ENCODE data around the gene MUCL1.
A peak's percentile ranks its signal among the peaks of the same experiment; 100 is the strongest.
"Not testable (repeated sequence)": the region's sequence is repeated elsewhere in the genome, so short reads cannot be mapped to it uniquely, and the experiment has no call there.

Gene MUCL1, protein sequence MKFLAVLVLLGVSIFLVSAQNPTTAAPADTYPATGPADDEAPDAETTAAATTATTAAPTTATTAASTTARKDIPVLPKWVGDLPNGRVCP

DNA sequence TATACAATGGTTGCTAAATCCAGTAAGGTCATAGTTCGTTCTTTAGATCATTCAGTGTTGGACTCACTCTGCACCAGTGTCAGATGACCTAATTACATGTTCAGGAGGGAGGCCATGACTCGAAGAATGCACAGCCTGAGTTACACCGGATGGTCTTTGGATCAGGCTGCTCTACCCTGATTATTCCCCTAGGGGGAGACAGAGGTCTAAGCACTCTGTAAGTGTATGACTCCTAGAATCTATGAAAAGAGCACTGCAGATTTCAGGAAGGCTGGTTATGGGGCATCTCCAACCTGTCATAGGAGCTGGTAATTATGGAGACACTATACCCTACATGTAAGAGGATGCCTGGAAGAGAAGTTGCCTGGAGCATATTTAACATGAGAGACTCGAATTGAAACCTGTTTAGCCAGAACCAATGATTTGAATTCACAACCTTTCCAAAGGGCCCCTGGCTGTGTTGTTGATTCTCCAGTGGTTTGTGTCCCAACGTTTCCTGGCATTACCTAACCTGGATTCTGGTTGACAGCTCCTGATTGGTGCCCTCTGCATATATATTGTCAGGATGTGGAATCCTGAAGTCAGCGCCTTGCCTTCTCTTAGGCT, at the start of gene MUCL1:
TSS of gene MUCL1 (plus strand) at position 584 of the 606 bp plus-strand sequence. CDS start 67 bp downstream, outside the sequence.
- DNase-seq (ENCODE audit: low read depth in 1 of 2, low spot score in 1 of 2) = peak; percentile 10 to 45

DNA sequence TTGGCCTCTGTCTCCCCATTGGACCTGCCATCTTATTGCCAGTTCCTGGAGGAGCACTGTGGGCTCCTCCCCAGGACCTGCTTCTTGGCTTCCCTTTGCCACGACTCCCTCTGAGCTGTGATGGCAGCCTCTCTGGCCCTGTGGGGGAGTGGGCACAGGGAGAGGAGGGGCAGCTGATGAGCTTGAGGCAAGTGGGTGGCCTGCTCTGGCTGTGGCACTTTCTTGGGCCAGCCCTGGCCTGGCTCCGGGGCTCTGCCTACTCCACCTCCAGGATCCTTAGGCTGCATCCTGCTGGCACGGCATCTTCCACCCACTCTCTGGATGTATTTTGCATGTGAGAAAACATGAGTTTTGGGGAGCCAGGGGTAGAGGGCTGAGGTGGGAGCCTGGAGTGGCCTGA, 32.6 kb upstream of the MUCL1 start:
- no peak for DNase-seq (ENCODE audit: low read depth in 1 of 2, low spot score in 1 of 2)

DNA sequence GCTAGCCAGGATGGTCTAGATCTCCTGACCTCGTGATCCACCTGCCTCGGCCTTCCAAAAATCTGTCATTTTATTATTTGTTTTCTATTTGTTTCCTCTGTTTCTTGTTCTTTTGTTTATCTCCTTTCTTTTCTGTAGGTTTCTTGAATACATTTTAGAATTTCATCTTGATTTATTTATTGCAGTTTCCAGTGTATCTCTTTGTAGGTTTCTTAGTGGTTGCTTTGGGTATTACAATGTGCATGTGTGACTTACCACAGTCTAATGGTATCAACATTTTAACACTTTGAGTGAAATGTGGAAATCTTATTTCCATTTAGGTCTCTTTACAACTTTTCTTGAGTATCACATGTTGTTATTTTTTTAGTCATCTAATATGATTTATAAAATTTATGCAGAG, 29.9 kb upstream of the MUCL1 start:
- no peak for DNase-seq (ENCODE audit: low read depth in 1 of 2, low spot score in 1 of 2)

DNA sequence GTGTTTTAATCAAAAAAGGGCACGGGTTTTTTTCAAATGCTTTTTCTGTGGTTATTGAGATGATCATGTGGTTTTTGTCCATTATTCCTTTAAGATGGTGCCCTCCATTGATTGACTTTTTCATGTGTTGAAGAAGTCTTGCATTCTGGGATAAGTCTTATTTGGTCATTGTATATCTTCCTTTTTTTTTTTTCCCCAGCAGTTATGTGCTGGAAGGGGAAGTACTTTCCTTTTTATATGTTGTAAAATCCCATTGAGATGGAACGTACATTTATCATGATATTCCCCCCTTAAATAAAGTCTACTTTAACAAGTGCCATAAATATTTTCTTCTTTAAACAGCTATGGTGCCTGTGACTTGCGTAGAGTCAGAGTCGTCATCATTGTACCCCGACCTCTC, 24.8 kb upstream of the MUCL1 start:
- no peak for DNase-seq (ENCODE audit: low read depth in 1 of 2, low spot score in 1 of 2)

DNA sequence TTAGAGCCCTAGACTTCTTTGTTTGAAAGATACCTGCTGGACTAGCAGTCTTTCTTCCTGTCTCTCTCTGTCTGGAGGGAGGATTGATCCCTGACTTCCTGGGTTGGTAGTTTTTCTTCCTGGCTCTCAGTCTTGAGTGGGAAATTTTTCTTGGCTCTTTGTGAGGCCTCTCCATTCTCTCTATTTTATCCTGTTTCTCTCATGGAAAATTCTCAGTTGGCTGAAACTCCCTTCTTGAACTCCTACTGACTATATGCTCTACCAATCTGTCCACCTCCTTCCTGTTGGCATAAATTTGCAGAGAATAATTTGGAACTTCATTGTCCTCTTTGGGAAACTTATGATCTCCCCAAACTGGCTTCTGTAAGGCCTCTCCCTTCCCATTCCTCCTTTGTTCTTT, 24.1 kb upstream of the MUCL1 start:
- no peak for DNase-seq (ENCODE audit: low read depth in 1 of 2, low spot score in 1 of 2)

DNA sequence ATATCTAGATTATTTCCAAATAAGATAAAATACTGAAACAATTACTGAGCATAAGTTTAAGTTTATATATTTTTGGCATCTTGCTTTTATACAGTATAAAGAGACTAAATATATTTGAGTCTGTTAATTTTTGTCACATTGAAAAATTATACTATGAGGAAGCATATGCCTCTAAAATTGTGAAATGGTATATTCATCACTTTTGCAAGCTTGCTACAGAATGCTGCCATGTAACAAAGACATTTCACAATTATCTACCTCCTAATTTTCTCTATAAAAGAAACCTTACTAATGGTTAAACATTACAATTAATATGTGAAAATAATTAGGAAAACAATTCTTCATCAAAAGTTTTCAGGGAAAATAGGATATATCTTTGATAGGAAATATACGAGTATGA, 22.7 kb upstream of the MUCL1 start:
- DNase-seq (ENCODE audit: low read depth in 1 of 2, low spot score in 1 of 2) = no peak

DNA sequence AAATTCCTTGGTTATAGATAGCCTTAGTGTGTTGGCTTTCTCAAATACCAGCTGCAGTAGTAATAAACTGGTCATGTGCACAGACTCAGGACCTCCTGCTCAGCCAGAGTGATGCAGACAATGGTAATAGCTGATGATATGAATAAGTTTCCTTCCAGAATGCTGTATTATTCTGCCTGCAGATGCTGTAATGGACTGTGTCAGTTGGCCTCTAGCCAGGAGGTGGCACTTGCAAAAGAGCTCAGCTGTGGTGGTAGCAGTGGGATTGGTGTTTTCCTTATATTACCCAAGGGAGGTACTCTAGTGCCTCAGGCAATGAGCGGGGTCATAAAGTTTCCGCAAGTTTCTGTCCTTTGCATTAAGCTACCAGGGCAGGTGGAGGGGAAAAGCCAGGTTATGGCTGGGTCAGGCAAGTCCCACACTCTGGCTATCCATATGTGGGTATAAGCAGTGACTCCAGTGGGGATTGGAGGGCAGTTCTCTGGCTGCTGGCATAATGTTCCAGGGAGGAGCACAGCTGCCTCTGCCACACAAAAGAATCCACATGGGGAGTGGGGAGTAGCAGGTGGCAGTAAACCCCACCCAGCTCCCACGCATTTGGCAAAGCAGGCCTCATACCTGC, 14.0 kb upstream of the MUCL1 start:
- DNase-seq (ENCODE audit: low read depth in 1 of 2, low spot score in 1 of 2) = no peak

DNA sequence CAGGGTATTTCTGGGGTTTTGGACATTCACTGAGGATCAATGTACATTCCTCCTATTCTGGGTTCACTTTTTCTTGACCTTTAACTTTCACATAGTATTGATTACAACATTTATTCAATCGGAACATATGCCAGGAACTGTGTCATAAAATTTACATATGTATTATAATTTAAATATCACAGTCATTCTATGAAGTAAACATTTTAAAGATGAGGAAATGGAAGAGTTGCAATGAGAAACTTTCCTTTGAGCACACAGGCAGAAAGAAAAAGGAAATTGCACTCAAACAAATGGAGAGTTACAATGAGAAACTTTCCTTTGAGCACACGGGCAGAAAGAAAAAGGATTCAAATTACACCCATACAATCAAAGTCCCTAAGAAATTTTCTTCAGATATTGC, 3.1 kb downstream of the MUCL1 start:
- DNase-seq (ENCODE audit: low read depth in 1 of 2, low spot score in 1 of 2) = no peak

DNA sequence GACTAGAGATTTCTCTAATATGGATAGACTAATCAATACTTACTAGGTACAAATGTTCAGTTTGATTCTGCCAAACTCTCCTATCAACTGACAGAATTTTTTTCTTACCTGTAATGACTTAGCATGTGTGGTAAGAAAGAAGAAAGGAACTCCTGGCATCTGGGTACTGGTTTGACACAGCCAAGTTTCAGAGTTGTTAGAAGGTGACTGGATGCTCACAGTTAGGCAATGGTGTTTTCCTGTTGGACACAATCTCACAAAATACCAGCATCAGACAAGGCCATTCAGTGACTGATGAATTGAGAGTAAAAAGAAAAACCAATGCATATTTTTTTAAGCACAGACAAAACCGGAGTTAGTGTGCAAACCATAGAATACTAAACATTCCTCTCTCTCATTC, 4.2 kb downstream of the MUCL1 start:
- no peak for DNase-seq (ENCODE audit: low read depth in 1 of 2, low spot score in 1 of 2)

DNA sequence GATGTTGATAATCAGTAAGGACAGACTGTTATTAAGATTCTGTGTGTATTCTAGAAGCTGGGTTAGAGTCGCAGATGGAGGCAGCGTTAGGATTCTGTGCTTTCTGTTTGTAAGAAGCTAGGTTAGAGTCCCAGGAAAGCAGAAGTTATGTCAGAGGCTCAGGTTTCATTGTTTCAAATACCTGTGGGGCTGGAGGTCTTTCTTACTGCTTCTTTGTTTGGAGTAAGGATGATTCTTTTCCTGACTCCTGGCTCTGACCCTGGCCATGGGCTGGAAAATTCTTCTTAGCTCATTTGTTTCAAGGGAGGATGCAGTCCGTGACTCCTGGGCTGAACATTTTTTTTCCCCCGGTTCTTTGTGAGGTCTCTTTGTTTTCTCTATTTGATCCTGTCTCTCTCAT, 5.2 kb downstream of the MUCL1 start:
- no peak for DNase-seq (ENCODE audit: low read depth in 1 of 2, low spot score in 1 of 2)

DNA sequence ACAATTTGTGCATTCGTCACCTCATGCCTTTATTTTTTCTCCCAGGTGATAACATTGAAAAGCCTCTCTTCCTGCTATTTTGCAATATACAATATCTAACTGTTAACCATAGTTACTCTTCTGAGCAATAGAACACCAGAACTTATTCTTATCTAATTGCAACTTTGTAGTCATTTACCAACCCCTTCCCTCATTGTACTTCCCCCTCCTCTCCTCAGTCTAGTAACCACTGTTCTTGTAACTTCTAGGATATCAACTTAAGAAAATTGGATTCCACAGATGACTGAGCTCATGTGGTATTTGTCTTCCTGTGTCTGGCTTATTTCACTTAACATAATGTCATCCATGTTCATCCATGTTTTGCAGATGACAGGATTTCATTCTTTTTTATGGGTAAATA, 7.6 kb downstream of the MUCL1 start:
- no peak for DNase-seq (ENCODE audit: low read depth in 1 of 2, low spot score in 1 of 2)

DNA sequence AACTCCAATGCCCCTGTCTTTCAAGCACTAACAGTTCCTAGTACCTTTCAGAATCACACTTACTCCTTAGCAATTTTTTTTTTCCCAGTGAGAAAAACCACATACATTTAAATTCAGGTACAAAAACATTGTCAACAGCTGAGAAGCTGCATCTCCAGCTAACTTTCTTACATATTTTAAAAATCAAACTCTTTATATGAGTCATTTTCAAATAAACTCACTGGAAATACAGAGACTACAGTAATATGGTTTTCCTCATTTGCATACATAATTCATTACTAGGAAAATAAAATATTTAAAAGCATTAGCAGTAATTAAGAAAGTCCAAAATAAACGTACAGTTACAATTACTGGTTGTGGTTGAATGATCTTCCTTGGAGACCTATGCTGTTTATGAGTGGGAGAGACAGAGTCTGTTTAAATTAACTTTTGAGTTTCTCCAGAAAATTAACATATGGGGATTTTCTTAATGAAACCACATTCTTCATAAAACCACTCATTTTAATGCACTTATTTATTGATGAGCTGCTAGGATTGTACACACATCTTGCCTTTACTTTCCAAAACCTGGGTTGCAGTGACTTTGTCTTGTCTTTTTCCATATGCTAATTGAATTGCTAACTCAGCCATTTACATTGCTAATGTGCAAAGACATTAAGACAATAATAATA, 9.8 kb downstream of the MUCL1 start:
- DNase-seq (ENCODE audit: low read depth in 1 of 2, low spot score in 1 of 2) = no peak

DNA sequence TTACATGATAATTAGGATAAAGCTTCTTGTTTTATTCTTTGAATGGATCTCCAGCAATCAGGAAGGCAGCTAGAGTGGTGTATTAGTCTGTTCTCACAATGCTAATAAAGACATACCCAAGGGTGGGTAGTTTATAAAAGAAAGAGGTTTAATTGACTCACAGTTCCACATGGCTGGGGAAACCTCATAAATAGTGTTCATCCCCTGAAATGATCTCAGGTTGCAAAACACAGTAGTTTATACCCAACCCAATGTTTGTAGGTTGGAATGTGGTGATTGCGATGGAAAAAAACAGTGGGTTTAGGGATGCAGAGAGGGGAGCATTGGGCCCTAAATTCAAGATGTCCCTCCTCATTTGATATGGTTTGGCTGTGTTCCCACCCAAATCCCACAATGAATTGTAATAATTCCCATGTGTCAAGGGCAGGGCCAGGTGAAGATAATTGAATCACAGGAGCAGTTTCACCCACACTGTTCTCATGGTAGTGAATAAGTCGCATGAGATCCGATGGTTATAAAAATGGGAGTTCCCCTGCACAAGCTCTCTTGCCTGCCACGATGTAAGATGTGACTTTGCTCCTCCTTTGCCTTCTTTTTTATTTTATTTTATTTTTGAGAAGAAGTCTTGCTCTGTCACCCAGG, 11.5 kb downstream of the MUCL1 start:
- DNase-seq (ENCODE audit: low read depth in 1 of 2, low spot score in 1 of 2) = no peak

DNA sequence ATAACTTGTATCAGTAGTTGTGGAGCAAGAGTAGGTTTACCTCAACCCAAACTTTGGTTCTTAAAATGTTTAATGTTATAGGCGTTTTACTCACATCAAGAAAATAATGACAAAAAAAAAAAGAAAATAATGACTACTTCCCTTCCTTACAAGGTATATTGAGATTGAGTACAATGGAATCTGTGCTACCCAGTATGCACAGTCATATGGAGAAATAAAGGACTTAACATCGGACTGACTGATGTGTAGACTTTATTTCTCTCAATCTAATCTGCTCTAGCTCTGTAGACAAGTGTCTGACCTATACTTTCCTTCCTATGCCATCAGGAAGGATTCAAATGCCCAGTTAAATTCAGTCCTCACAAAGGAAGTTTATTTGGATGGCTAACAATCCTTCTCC, 14.4 kb downstream of the MUCL1 start:
- DNase-seq (ENCODE audit: low read depth in 1 of 2, low spot score in 1 of 2) = no peak

DNA sequence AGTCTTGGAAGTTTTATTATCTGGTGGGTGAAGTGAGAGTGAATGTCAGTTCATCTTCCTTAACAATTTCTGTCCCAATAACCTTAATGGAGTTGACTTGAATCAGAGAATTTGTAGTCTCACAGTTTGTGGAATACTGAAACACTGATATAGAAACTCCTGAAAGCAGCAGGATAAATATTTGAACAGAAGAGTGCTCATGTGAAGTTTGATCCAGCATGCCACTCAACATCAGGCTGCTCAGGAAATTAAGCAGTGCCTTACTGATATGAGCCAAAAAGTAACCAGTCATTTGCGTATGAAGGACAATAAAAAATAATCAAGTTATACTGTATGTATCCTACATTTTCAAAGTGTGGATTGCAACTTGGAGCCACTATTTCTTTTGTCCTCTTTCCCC, 15.7 kb downstream of the MUCL1 start:
- DNase-seq (ENCODE audit: low read depth in 1 of 2, low spot score in 1 of 2) = no peak

DNA sequence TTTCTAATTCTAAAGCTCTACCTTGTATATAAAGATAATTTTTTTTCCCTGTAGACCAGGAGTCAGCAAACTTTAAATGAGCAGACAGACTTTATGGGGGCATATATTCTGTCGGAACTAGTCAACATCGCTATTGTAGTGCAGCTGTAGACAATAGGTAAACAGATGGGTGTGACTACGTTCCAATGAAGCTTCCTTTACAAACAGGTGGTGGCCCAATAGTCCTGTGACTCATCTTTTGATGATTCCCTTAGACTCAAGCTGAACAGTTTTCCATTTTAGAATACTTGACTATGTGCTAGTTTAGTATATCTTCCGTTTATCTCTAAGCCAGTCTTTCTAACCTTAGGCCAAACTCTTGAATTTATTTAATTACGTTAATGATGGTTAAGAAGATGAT, 16.3 kb downstream of the MUCL1 start:
- no peak for DNase-seq (ENCODE audit: low read depth in 1 of 2, low spot score in 1 of 2)

DNA sequence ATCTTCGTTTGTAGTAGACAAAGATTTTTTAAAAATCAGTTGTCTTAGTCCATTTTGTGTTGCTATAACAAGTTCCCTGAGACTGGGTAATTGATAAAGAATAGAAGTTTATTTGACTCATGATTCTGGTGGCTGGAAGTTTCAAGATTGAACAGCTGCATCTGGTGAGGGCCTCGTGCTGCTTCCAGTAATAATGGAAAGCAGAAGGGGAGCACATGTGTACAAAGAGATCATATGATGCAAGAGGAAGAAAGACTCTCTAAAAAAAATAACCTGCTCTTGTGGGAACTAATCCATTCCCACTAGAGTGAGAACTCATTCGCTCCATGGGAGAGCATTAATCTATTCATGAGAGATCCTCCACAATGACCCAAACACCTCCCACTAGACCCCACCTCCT, 24.8 kb downstream of the MUCL1 start:
- DNase-seq (ENCODE audit: low read depth in 1 of 2, low spot score in 1 of 2) = no peak

DNA sequence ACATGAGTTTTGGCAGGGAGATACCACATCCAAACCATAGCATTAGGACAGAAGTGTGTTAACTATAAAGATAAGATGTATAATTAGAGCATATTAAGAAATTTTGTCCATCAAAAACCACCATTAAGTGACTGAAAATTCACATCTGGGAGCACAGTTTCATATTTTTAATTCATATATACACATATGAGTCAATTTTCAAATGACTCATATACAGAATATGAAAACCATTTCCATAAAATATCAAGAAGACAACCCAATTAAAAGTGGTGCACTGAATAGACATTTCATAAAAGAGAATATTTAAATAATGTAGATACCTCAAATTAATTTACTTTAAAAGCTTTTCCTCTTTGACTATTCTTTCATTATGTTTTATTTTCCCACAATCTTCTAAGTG, 25.3 kb downstream of the MUCL1 start:
- DNase-seq (ENCODE audit: low read depth in 1 of 2, low spot score in 1 of 2) = no peak

DNA sequence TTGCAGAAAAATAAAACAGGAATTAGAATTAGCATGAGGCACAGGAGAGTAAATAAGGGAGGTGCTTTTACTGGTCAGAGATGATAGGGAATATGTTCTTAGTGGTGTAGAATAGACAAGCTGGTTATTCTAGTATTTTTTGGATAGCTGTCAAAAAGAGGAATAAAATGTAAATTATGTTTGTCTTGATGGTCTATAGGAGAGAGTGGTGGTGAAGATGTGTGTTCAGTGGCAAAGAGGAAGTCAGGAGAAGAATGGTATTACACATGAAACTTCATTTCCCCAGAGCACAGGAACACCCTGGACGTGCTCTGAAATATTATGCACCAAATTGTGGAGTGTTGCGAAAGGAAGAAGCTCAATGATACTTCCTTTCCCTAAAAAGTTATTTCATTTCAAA, 27.8 kb downstream of the MUCL1 start:
- no peak for DNase-seq (ENCODE audit: low read depth in 1 of 2, low spot score in 1 of 2)

DNA sequence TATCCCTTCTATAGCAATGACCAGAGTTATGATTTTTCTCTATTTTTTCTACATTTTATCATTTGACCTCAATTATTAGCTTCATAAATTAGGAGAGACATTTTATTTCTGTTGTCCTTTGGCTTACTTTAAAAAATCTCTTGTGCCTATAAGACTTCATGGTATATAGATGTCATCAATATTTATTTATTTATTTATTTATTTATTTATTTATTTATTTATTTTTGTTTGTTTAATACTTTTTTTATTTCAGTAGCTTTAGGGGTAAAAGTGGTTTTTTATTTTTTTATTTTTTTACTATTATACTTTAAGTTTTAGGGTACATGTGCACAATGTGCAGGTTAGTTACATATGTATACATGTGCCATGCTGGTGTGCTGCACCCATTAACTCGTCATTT, 28.3 kb downstream of the MUCL1 start:
- DNase-seq (ENCODE audit: low read depth in 1 of 2, low spot score in 1 of 2) = not testable (repeated sequence)

DNA sequence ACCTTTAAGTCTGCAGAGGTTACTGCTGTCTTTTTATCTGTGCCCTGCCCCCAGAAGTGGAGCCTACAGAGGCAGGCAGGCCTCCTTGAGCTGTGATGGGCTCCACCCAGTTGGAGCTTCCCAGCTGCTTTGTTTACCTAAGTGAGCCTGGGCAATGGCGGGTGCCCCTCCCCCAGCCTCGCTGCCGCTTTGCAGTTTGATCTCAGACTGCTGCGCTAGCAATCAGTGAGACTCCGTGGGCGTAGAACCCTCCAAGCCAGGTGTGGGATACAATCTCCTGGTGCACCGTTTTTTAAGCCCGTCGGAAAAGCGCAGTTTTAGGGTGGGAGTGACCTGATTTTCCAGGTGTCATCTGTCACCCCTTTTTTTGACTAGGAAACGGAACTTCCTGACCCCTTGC, 34.1 kb downstream of the MUCL1 start:
- DNase-seq (ENCODE audit: low read depth in 1 of 2, low spot score in 1 of 2) = not testable (repeated sequence)

DNA sequence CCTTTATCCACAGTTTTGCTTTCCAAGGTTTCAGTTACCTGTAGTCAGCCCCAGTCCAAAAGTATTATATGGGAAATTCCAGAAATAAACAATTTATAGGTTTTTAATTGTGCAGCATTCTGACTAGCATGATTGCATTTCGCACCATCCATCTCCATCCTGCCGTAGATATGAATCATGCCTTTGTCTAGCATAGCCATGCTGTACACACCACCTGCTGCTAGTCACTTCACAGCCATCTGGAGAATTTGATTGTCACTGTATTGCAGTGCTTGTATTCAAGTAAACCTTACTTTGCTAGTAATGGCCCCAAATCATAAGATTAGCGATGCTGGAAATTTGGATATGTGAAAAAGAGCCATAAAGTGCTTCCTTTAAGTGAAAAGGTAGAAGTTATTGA, 36.0 kb downstream of the MUCL1 start:
- DNase-seq (ENCODE audit: low read depth in 1 of 2, low spot score in 1 of 2) = no peak
